Retinal pigment epithelial cell (primary cell): ENCODE data around the gene CDKL4.
"Not testable (repeated sequence)": the region's sequence is repeated elsewhere in the genome, so short reads cannot be mapped to it uniquely, and the experiment has no call there.

Experiments
- DNase-seq: peaks from one replicate; pipeline ENCODE4 v3.0.0-alpha.2; 2010; ENCODE audit warnings: low read depth
- H3K4me3 ChIP-seq: 2 replicates; pipeline ENCODE4 v1.5.1; 2011; ENCODE audit warnings: mild to moderate bottlenecking, low read length, control low read depth, moderate library complexity
- CTCF ChIP-seq: conservative IDR thresholded peaks from 2 replicates; pipeline ENCODE4 v1.5.1; 2011; ENCODE audit warnings: low read depth, low read length, control low read depth, inconsistent platforms

Gene CDKL4

GRCh38 chr2:39158351-39158750 lies 85.4 kb downstream of the CDKL4 start:
- no peak for DNase-seq
- TF ChIP-seq CTCF: no peak

DNA sequence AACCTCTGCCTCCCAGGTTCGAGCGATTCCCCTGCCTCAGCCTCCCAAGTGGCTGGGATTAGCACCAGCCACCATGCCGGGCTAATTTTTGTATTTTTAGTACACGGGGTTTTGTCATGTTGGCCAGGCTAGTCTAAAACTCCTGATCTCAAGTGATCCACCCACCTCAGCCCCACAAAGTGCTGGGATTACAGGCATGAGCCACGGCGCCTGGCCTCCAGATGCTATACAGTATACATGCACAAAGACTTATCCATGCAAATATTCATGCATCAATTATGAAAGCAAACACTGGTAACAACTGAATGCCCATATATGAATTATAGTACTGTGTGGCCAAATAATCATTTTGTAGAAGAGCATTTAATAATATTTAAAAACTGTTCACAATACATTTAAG lies 86.9 kb downstream of the CDKL4 start:
- no peak for TF ChIP-seq CTCF
- DNase-seq: no peak
- no peak overlapping the region for H3K4me3 ChIP-seq

More at GRCh38 chr2:39158351-39158750, 85.4 kb downstream of the CDKL4 start:
- H3K4me3 ChIP-seq: no peak overlapping the region

DNA sequence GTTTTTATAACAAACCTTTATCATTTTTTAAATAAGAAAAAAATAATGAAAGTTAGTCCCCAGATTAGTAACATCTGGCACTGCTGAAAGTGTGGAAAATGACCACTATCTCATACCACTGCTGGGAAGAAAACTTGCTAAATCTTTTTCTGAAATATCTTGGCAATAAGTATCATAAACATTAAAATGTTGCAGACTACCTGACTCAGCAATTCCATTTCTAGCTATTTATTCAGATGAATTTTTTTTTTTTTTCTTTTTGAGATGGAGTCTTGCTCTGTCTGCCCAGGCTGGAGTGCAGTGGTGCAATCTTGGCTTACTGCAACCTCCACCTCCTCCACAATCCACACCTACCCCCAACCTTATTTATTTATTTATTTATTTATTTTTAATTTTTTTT lies 87.7 kb downstream of the CDKL4 start:
- no peak for DNase-seq
- TF ChIP-seq CTCF: no peak
- H3K4me3 ChIP-seq: no peak overlapping the region

DNA sequence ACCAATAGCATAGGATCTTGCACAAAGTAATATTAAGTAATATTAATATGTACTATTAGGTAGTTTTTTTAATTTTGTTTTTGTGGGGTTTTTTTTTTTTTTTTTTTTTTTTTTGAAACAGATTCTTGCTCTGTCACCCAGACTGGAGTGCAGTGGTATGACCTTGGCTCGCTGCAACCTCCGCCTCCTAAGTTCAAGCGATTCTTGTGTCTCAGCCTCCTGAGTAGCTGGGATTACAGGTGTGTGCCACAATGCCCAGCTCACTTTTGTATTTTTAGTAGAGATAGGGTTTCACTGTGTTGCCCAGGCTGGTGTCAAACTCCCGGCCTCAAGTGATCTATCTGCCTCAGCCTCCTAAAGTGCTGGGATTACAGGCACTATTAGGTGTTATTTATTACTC lies 88.2 kb downstream of the CDKL4 start:
- not testable (repeated sequence) for DNase-seq, H3K4me3 ChIP-seq

DNA sequence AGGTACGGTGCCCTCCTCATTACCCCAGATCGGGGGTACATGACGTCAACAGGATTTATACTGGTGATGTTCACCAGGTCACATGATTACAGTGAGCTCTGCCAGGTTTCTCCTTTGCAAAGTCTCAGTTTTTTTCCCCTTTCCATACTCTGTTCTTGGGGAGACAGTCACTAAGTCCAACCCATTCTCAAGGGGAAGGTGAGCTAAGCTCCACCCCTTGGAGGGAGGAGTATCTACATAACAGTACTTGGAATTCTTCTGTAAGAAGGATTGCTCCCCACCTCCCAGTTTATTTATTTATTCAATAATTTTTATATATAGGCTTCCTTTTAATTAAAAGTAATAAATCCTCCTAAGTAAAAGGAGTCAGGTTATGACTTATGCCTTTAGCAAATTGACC lies 88.8 kb downstream of the CDKL4 start:
- no peak for DNase-seq
- no peak overlapping the region for H3K4me3 ChIP-seq
- no peak for TF ChIP-seq CTCF

DNA sequence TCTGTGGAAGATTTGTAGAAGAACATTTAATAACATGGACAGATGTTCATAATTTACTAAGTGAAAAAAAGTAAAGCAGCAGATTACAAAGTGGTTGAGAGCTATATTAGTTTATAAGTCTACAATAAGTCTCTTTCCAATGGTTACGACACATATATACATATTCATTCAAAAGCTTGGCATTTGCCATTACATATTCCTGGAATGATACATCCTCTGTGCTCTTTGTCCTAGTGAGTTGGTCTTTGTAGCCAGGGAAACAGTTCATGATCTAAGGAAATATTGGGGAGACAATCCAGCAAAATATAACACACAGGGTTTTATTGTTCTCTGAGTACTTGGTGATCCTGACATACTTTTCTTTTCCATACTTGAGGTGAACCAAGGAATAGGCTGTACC lies 90.5 kb downstream of the CDKL4 start:
- no peak for DNase-seq
- no peak overlapping the region for H3K4me3 ChIP-seq
- TF ChIP-seq CTCF: no peak

DNA sequence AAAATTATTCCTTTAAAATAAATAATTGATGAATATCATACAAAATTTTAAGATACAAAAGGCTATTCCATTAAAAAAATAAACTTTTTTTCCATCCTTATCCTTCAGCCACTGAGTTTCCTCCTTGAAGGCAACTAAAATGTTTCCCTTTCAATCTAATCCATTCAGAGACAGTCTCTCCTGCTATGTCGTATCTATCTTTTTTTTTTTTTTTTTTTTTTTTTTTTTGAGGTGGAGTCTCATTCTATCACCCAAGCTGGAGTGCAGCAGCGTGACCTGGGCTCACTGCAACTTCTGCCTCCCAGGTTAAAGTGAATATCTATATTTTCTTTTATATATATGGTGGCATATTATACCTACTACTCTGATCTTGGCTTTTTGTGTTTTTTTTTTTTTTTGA lies 91.3 kb downstream of the CDKL4 start:
- no peak overlapping the region for H3K4me3 ChIP-seq
- TF ChIP-seq CTCF: no peak
- DNase-seq: no peak

DNA sequence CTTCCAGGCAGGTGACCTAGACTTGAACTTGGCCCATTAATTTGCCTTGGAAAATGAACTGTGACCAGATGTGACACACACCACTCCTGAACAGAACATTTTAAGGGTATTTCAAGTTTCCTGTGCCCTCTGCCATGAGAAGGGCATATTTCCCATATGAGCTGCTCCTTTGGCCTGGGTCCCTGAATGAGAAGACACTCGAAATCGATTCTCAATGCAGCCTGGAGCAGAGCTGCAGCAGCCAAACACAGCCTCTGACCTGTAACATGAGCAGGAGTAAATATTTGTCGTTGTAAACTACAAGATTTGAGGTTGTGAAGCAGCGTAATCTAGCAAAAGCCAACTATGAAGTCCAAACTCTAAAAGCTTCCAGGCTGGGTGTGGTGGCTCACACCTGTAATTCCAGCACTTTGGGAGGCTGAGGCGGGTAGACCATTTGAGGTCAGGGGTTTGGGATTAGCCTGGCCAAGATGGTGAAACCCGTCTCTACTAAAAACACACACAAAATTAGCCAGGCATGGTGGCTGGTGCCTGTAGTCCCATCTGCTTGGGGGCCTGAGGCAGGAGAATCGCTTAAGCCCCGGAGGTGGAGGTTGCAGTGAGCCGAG lies 92.8 kb downstream of the CDKL4 start:
- no peak overlapping the region for H3K4me3 ChIP-seq
- TF ChIP-seq CTCF: no peak
- DNase-seq: no peak
